Effector memory CD8-positive, alpha-beta T cell (primary cell): ENCODE measurements around the gene ZNF346.
"Not testable (repeated sequence)": the region's sequence is repeated elsewhere in the genome, so short reads cannot be mapped to it uniquely, and the experiment has no call there.

Experiments used
- ATAC-seq: fragments of 150-1000 bp; cut with Tn5 transposase; replicated peaks from 2 replicates; pipeline ENCODE4 v1.10.0; 2021; ENCODE audit warnings: mild to moderate bottlenecking, moderate library complexity
- DNase-seq, 3 experiments: peaks; one replicate each; pipeline ENCODE4 v3.0.0; 2021
- H3K27ac Mint-ChIP-seq, 2 donors: one replicate each; pipeline ENCODE4 v1.8.0; 2022; ENCODE audit warnings: mild to moderate bottlenecking in 2 of 2, mixed read lengths in 2 of 2, moderate library complexity in 2 of 2
- H3K27me3 Mint-ChIP-seq, 2 donors: one replicate each; pipeline ENCODE4 v1.8.0; 2022; ENCODE audit warnings: mixed read lengths in 2 of 2
- H3K36me3 Mint-ChIP-seq: one replicate; pipeline ENCODE4 v1.8.0; 2022; ENCODE audit warnings: mild to moderate bottlenecking, moderate library complexity, mixed read lengths; ENCODE audit not compliant: insufficient read depth
- H3K4me1 Mint-ChIP-seq, 2 donors: one replicate each; pipeline ENCODE4 v1.8.0; 2022; ENCODE audit warnings: low read depth in 2 of 2, mixed read lengths in 2 of 2
- H3K4me3 Mint-ChIP-seq, 2 donors: one replicate each; pipeline ENCODE4 v1.8.0; 2022; ENCODE audit warnings: mild to moderate bottlenecking in 2 of 2, mixed read lengths in 2 of 2, moderate library complexity in 2 of 2
- H3K9me3 Mint-ChIP-seq, 2 donors: one replicate each; pipeline ENCODE4 v1.8.0; 2022; ENCODE audit warnings: mixed read lengths in 2 of 2

Gene ZNF346

DNA sequence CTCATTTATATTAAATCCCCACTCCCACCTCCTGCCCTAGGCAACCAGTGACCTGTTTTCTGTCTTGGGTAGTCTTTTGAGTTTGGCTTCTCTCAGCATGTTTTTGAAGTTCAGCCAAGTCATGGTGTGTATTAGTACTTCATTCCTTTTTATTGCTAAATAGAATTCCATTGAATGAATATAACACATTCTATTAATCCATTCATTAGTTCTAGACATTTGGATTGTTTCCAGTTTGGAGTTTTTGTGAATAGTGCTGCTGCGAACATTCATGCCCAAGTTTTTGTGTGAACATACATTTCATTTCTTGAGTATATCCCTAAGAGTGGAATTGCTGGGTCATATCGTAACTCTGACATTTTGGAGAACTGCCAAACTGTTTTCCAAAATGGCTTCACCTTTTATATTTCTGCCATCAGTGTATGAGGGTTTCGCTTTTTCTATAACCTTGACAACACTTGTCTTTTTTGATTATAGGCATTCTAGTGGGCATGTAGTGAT, 2.7 kb downstream of the ZNF346 start:
- H3K4me3 Mint-ChIP-seq = peak overlapping the region in 1 of 2 donors; percentile 4
- H3K27ac Mint-ChIP-seq = peak overlapping the region; percentile 6 to 98
- no peaks in the 10 kb centered on the region for H3K9me3 Mint-ChIP-seq
- ATAC-seq (no peak), DNase-seq (no peak)
- H3K4me1 Mint-ChIP-seq = peaks cover 26 to 36% of the 10 kb centered on the region in 2 donors
- no peaks in the 10 kb centered on the region for H3K27me3 Mint-ChIP-seq
- peaks cover 30% of the 10 kb centered on the region for H3K36me3 Mint-ChIP-seq

- DNase-seq (no peak), ATAC-seq (no peak)
- Mint-ChIP-seq H3K27me3 (no peaks in the 10 kb centered on the region), H3K4me3 (no peak overlapping the region), H3K9me3 (no peaks in the 10 kb centered on the region), H3K36me3 (peaks cover 31% of the 10 kb centered on the region), H3K27ac (no peak overlapping the region), H3K4me1 (peaks cover 18 to 31% of the 10 kb centered on the region in 2 donors)
Observed at GRCh38 chr5:177027665-177028064, 5.2 kb downstream of the ZNF346 start.

GRCh38 chr5:177029498-177029897, 7.0 kb downstream of the ZNF346 start:
- no peak overlapping the region for H3K27ac Mint-ChIP-seq
- no peaks in the 10 kb centered on the region for H3K9me3 Mint-ChIP-seq
- H3K36me3 Mint-ChIP-seq = peaks cover 20% of the 10 kb centered on the region
- no peak for ATAC-seq
- peaks cover 12 to 26% of the 10 kb centered on the region in 2 donors for H3K4me1 Mint-ChIP-seq
- no peaks in the 10 kb centered on the region for H3K27me3 Mint-ChIP-seq
- no peak overlapping the region for H3K4me3 Mint-ChIP-seq
- no peak for DNase-seq

GRCh38 chr5:177035976-177036375, 13.5 kb downstream of the ZNF346 start:
- Mint-ChIP-seq H3K9me3 (no peaks in the 10 kb centered on the region), H3K4me1 (peaks cover 10 to 25% of the 10 kb centered on the region in 2 donors), H3K4me3 (no peak overlapping the region), H3K27ac (peak overlapping the region in 1 of 2 donors; percentile 62), H3K36me3 (peaks cover 15% of the 10 kb centered on the region), H3K27me3 (no peaks in the 10 kb centered on the region)
- no peak for DNase-seq
- ATAC-seq = no peak

DNA sequence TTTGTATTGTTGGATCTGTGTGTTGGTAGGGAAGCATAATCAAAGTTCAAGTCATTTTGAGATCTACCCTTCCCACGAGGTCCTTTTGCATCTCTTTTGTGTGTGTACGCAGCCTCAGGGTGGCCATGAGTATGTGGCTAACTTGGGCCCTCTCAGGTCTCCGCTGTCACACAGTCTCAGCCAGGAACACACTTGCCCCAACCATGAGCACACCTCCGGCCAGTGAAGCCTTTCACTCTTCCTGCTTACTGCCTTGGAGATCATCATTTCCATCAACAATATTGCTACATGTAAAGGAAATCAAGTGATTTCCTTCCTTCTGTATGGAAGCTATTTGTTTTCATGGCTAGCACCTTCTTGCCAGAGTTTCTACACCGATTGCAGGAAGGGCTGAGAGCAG, 13.9 kb downstream of the ZNF346 start:
- Mint-ChIP-seq H3K4me1 (peaks cover 9 to 21% of the 10 kb centered on the region in 2 donors), H3K27me3 (no peaks in the 10 kb centered on the region), H3K27ac (peak overlapping the region in 1 of 2 donors; percentile 62), H3K9me3 (no peaks in the 10 kb centered on the region), H3K36me3 (peaks cover 13% of the 10 kb centered on the region), H3K4me3 (no peak overlapping the region)
- DNase-seq = no peak
- no peak for ATAC-seq

GRCh38 chr5:177036921-177037320, 14.4 kb downstream of the ZNF346 start:
- Mint-ChIP-seq H3K36me3 (peaks cover 14% of the 10 kb centered on the region), H3K4me3 (no peak overlapping the region), H3K27ac (no peak overlapping the region), H3K9me3 (no peaks in the 10 kb centered on the region), H3K27me3 (no peaks in the 10 kb centered on the region), H3K4me1 (peaks cover 8 to 18% of the 10 kb centered on the region in 2 donors)
- DNase-seq (no peak), ATAC-seq (no peak)

GRCh38 chr5:177040814-177041420, 18.4 kb downstream of the ZNF346 start:
- no peak overlapping the region for H3K27ac Mint-ChIP-seq
- H3K27me3 Mint-ChIP-seq = no peaks in the 10 kb centered on the region
- no peak for ATAC-seq

DNA sequence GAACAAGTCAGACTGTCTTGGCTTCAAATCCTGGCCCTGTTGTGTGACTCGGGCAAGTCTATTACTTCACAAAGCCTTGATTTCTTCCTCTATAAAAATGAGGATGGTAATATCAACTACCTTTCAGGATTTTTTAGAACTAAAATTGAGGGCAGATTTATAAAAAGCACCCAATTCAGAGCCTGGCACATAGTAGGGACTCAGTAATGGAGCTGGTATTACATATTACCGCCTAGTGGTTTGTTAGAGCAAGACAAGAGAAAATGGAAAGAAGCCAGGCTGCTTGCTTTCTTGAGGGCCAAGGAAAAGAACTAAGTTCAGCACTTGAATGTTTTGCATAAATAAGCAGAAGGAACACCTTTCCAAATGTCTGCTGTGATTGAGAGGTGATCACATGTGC, 19.4 kb downstream of the ZNF346 start:
- ATAC-seq (no peak), DNase-seq (no peak)
- Mint-ChIP-seq H3K27ac (peak overlapping the region in 1 of 2 donors; percentile 63), H3K9me3 (no peaks in the 10 kb centered on the region), H3K36me3 (peaks cover 36% of the 10 kb centered on the region), H3K27me3 (no peaks in the 10 kb centered on the region), H3K4me1 (no peaks in the 10 kb centered on the region), H3K4me3 (no peak overlapping the region)

More at GRCh38 chr5:177040814-177041420, 18.4 kb downstream of the ZNF346 start:
- Mint-ChIP-seq H3K36me3 (peaks cover 32% of the 10 kb centered on the region), H3K4me3 (no peak overlapping the region), H3K9me3 (no peaks in the 10 kb centered on the region), H3K4me1 (peaks cover 1 to 7% of the 10 kb centered on the region in 2 donors)
- DNase-seq = no peak

DNA sequence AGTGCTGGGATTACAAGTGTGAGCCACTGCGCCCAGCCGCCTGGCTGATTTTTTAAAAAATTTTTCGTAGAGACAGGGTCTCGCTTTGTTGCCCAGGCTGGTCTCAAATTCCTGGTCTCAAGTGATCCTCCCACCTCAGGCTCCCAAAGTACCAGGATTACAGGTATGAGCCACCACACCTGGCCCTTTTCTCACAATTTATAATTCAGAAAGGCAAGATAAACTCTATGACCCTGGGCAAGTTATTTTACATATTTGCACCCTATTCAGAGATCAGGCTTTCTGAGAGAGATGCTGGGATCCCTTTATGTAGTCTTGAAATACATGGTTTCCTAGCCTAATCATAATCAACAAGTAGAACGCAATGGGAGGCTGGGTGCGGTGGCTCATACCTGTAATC, 20.6 kb downstream of the ZNF346 start:
- DNase-seq = no peak
- Mint-ChIP-seq H3K9me3 (no peaks in the 10 kb centered on the region), H3K4me1 (no peaks in the 10 kb centered on the region), H3K27ac (peak overlapping the region in 1 of 2 donors; percentile 67), H3K36me3 (peaks cover 48% of the 10 kb centered on the region), H3K4me3 (no peak overlapping the region), H3K27me3 (no peaks in the 10 kb centered on the region)
- no peak for ATAC-seq

DNA sequence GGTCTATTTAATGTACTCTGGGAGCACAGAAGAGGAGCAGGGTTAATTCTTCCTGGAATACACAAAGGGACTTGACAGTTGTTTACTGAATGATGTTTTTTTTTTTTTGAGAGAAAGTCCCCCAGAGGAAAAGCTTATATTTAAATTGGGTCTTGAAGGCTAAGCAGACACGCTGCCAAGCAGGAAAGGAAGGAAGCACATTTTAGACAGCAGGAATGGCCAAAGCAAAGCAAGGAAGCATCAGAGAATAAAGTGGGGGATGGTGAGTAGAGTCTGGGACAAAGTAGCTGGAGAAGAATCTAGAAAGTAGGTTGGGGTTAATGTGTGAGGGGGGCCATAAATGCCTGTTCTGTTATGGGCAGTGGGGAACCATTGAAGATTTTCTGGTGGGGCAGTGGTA, 21.5 kb downstream of the ZNF346 start:
- ATAC-seq = no peak

DNA sequence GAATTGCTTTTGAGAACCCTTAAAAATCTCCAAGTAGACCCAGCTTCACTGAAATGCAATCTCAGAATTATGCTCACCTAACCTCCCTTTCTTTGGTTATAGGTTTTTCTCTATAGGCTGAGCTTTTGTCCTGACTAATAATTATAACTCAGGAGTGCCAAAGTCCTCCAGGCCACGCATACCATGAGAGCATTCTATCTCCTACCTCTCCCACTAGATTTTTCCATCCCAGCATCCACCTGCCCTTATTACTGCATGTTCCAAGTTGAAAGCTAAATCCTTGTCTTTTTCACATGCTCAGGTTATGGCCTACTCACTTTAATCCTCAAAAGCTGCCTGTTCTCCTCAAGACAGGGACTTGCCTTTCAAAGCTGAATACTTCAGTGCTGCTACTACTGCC, 22.1 kb downstream of the ZNF346 start:
- Mint-ChIP-seq H3K9me3 (no peaks in the 10 kb centered on the region), H3K36me3 (peaks cover 60% of the 10 kb centered on the region), H3K4me3 (no peak overlapping the region), H3K27me3 (no peaks in the 10 kb centered on the region), H3K4me1 (no peaks in the 10 kb centered on the region), H3K27ac (no peak overlapping the region)
- DNase-seq = no peak
- no peak for ATAC-seq

More for the DNA sequence above, 21.5 kb downstream of the ZNF346 start:
- Mint-ChIP-seq H3K9me3 (no peaks in the 10 kb centered on the region), H3K36me3 (peaks cover 53% of the 10 kb centered on the region), H3K4me3 (no peak overlapping the region), H3K27me3 (no peaks in the 10 kb centered on the region), H3K27ac (peak overlapping the region; percentile 2 to 67), H3K4me1 (no peaks in the 10 kb centered on the region)
- DNase-seq = no peak

GRCh38 chr5:177045631-177046030, 23.1 kb downstream of the ZNF346 start:
- Mint-ChIP-seq H3K27me3 (no peaks in the 10 kb centered on the region), H3K4me3 (no peak overlapping the region), H3K27ac (no peak overlapping the region), H3K36me3 (peaks cover 62% of the 10 kb centered on the region), H3K4me1 (no peaks in the 10 kb centered on the region), H3K9me3 (no peaks in the 10 kb centered on the region)
- DNase-seq = no peak
- no peak for ATAC-seq

DNA sequence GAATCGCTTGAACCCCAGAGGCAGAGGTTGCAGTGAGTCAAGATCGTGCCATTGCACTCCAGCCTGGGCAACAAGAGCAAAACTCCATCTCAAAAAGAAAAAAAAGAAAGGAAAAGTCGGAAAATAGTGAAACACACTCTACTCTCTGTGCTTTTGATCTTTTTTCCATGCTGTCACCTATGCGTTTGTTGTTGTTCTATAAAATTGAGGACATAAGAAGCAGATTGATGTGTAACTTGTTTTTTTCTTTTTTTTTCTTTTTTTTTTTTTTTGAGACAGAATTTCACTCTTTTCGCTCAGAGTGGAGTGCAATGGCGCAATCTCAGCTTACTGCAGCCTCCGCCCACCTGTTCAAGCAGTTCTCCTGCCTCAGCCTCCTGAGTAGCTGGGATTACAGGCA, 26.0 kb downstream of the ZNF346 start:
- peaks cover 77% of the 10 kb centered on the region for H3K36me3 Mint-ChIP-seq
- not testable (repeated sequence) for ATAC-seq

DNA sequence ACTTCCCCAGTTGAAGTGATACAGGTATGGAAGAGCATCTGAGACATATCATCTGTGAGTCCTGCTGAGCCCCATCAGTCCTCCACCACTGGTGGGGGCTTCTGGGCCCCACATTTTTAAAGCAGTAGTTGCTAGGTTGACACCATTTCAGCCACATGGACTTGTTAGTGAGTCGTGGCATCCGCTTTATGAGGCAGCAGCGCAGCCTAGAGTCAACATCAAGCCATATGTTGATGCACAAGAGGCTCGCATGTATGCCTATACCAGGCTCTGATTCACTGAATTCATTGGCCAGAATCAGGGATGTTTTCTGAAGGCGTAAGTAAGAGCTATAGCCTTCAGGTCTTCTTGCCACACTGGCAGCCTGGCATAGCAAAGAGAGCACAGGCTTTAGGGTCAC, 26.8 kb downstream of the ZNF346 start:
- H3K9me3 Mint-ChIP-seq = no peaks in the 10 kb centered on the region
- no peak overlapping the region for H3K27ac Mint-ChIP-seq
- no peak overlapping the region for H3K4me3 Mint-ChIP-seq
- no peaks in the 10 kb centered on the region for H3K27me3 Mint-ChIP-seq
- no peaks in the 10 kb centered on the region for H3K4me1 Mint-ChIP-seq
- H3K36me3 Mint-ChIP-seq = peaks cover 71% of the 10 kb centered on the region
- DNase-seq (no peak), ATAC-seq (no peak)

More for the DNA sequence above, 26.0 kb downstream of the ZNF346 start:
- H3K27ac Mint-ChIP-seq, H3K4me1 Mint-ChIP-seq, H3K9me3 Mint-ChIP-seq, H3K27me3 Mint-ChIP-seq, H3K4me3 Mint-ChIP-seq, DNase-seq: not testable (repeated sequence)
